GM10847 (cell line): Measurements from ENCODE around the gene SUSD6.

ENCODE experiments used
- POLR2A ChIP-seq: IDR thresholded peaks from 2 replicates; pipeline ENCODE4 v1.6.1; 2011; ENCODE audit not compliant: insufficient read length; ENCODE audit errors: extremely low read depth

The SUSD6 gene

DNA sequence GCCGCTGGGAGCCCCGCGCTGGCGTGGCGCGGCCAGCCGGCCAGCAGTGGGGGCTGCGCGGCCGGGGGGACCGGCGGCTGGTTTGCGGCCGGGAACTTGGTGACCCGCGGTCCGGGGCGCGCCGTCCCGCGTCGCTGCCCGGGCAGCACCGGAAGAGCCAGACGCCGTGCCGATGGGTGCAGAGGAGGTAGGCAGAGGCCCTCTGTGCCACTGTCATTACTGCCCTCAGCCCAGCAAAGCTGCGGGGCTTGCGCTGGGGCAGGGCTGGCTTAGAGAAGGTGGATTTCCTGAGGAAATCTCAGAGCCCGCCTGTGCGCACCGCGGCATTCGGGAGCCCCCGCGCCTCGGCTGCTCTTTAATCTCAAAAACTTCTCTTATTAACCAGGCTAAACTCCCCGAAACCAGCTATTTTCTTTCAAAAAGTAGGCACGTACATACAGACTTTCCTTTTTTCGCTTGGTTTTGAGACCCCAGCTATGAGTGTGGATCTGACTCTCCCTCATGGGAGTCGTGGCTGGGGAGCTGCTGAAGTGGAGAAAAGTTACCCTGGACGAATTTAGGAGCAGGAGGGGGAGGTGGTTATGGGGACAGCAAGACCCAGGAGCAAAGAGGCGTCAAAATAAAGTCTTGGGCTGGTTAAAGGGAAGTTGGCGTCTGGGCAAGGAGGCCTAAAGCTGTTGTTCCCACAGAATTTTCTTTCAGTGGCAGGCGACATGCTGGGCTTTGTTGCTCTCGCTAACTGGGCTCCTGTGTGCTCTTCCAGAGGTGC, 802 bp downstream of the SUSD6 start:
- no peak for TF ChIP-seq POLR2A

DNA sequence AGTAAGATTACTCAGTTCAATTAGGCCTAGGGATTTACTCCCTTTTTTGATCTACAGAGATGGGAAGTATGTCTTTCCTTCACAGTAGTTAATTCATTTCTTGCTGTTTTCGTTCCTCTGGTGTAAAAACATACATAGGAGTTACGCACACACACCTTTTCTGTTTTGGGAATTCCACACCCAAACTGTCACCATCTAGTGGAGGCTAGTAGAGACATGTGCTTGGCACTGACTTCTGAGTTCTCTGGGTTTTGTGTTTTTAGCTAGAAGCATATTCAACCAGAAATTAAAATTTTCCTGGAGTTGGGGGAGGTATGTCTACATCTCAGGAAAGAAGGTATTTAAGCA, 1.4 kb downstream of the SUSD6 start:
- no peak for TF ChIP-seq POLR2A

DNA sequence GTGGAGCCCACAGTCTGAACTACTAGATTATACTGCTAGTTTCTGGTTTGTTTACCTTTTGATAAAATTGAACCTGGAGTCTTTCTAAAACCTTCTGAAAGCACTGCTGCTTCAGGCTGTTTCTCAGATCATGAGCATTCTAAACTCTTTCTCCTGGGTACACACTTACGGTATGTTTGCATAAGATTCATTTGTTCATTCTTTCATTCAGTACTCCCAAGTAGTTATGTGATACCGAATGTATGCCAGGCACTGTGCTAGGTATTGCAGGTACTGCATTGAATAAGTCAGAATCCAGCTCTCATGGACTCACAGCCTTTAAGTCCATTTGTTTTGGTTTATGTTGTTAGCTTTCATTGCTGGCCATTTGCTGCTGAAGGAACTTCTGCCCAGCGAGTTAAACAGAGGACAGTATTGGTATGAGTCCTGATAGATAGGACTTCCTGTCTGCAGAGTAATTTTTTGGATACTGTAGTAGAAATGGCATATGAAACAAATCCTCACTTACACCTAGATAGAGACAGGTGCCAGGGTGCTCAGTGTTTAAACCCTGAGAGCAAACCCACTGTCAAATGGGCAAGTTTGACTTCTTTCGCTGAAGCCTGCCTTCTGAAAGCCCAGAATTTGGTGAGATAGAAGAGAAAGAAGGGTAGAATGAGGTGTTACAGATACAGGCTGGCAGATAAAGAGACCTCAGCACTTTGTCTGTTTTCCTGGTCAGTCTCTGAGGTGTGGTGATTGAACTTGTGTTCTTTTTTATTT, 2.1 kb downstream of the SUSD6 start:
- no peak for TF ChIP-seq POLR2A

DNA sequence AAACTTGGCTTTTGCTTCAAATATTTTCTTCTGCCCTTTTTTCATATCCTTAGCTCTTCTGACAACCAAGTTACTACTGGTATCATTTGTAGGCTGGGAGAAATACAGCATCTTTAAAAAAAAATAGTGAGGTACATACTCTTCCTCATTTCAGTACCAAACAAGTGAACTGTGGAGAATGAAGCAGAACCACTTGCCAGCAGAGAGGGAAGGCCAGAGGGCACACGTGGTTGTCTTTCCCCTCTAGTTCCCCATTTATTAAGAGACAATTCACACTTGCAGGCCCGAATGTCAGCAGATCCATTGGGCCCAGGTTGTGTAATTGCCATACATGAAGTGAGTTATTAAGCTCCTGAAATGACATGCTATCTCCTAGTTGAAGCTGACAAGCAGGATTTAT, 3.2 kb downstream of the SUSD6 start:
- no peak for TF ChIP-seq POLR2A

DNA sequence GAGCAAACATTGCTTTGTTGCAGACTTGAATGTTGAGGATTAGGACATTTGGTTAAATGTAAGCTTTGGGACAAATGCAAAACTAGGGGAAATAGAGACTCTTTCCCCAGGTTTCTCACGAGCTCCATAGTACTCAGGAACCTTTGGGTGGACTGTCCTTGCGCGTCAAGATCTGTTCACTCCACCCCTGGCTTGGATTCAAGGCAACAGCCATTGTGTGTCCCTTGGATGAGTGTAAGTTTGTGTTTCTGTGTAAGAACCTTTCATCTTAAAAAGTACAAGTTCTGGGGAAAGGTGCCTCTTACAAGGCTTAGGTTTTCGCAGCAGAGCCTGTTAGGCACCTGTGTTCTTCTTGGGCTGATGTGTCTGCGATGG, 3.7 kb downstream of the SUSD6 start:
- no peak for TF ChIP-seq POLR2A

DNA sequence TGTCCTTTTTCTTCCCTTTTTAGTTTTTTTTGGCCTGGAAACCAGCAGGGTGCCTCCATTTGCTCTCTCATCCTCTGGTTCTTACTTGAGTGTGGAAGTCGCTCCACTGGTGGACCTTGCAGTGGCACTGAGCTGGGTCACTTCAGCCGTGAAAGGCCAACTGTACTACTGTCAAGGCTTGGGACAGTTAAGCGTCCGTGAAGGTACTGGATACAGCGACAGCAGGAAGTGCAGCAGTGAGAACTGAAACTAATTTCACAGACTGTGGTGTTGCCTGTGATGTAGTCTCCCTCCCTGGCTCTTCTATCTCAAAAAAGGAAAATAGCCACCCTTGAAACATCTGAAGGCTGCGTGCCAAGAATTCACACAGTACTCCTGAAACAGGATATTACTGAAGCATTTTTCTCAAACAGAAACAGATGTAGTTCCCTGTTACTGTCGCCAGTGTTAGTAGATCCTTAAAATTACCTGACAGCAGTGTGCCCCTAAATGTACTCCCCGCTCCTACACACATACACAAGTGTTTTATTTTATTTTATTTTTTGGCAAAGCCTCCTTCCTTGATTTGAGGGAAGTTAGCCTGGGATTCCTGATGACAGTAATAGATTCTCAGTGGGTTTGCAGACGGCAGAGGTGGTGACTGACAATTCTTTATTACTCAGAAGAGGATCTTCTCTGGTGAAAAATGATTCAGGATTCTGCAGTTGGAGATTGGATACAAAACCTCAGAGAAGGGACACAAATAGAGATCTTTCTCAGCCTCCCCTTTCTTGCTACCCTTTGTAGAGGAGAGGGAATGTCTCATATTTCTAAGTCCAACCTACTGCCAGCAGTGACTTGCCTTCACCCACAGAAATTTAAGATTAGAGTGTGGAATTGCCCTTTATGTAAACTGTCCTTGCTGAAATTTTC, 4.4 kb downstream of the SUSD6 start:
- no peak for TF ChIP-seq POLR2A

DNA sequence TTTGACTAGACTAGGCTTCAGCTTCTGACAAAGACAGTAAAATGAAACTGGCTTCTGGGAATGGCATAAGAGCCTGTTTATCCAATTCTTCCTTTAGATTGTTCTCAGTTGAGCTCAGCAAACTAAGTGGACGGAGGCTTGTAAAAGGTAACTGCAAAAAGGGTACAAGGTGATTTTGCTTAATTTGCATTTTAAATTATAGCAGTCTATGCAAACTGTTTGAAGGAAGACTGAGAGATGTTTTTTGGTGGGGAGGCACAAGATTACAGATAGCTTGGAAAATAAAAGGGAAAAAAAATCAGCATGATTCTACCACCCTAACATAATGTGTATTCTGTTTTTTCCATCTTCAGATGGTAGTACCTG, 5.0 kb downstream of the SUSD6 start:
- no peak for TF ChIP-seq POLR2A

DNA sequence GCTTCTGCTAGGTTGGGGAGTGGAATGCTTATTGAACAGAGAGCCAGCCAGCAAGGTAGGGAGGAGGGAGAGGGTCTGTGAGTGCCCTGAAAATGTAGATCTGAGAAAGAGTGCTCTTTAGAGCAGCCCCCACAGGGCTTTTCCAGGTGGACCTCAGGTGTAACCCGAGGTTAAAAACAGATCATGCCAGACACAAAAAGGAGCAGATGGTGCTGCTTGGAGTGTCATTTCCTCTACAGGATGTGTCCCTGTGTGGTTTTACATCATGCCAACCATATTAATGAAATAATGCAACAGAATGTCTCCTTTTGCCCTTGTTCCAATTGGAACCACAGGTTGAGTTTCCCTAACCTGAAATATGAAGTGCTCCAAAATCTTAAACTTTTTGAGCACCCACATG, 6.4 kb downstream of the SUSD6 start:
- no peak for TF ChIP-seq POLR2A

DNA sequence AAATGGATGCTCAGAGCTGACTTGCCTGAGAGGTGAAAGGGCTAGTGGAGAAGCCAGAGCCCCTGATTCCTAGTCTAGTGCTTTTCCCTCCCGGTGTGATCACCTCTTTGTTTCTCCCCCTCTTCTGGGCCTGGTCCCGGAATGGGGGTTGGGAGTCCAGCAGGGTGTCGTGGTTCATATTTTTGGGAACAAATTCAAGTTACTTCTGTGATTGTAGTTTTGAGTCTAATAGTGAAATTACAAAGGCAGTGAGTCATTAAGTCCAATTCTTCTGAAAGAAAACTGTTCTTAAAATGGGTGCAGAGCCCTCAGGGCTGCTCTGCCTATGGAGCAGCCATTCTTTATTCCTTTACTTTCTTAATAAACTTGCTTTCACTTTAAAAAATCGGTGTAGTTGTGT, 7.6 kb downstream of the SUSD6 start:
- no peak for TF ChIP-seq POLR2A

DNA sequence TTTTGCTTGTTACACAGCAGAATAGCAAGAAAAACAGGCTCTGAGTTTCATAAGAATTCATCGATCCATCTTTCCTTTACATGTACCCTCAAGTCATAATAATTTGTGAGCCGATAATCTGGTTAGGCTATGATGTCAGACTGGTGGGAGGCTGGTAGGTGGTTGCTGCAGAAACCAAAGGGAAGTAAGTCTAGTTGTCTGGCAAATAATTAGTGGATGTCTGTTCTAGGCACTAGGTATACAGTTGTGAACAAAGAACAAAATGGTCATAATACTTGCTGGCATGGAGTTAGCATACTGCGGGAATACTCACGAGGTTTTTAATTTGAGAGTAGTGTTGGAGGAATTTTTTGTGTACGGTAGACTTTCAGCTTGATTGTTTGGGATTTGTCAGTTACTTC, 8.8 kb downstream of the SUSD6 start:
- TF ChIP-seq POLR2A, result no peak

DNA sequence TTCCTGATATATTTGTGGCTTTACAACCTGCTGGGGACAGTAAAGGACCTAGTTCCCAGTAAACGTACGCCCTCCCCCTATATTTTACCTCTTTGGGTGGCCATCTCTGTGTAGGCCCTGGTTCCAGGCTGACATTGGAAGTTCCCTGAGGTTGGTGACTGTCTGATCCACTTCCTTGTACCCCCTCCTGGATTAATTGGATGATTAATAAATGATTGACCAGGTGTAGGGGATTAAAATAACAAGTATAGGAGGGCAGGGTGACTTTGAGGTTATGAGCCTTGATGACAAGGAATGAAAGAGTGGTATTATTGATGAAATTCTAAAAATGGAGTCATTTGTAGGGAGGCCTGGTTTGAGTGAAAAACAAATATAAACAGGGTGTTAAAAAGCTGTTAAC, 9.6 kb downstream of the SUSD6 start:
- no peak for TF ChIP-seq POLR2A

DNA sequence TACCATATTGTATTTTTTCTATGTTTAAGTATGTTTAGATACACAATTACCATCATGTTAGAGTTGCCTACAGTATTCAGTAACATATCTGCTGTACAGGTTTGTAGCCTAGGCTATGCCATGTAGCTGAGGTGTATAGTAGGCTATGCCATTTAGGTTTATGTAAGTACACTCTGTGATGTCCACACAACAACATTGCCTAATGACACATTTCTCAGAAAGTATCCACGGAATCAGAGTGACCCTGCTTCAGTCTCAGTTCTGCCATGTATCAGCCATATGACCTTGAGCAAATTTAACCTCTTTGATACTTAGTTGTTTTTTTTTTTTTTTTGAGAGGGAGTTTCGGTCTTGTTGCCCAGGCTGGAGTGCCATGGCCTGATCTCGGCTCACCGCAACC, 12.7 kb downstream of the SUSD6 start:
- no peak for TF ChIP-seq POLR2A

DNA sequence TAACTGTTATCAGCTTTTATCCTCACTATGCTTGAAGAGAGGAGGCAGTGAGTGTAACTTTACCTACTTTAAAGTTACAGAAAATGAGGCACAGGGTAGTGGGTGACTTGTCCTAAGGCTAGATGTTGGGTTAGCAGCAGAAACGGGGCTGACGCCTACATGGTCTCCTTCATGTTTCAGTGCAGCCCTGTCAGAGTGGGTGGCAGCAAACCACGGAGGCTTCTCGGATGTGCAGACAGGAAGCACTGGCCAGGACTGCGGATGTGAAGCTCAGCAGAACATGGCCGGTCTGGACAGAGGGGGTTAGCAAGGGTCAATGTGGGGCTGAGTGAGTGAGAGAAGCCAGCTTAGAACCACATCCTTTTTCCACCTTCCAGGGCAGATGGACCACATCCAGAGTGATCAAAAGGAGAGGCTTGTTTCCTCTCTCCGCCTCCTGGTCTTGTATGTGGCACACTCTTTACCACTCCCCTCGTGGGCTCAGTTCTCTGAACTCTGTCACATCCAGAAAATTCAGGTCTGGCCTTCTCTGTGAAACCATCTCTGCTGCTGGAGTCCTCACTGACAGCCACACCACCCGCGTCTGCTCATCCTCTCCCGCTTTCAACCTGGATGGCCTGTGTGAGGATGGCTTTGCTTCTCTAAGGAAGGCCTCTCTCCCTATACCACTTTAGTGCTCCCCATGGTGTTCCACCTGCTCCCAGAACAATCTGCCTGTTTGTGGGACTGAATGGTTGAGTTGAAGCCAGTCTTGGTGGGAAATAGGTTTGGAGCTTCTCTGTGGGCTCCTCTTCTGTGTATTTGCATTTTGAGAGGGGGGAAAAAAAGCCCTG, 14.1 kb downstream of the SUSD6 start:
- no peak for TF ChIP-seq POLR2A

DNA sequence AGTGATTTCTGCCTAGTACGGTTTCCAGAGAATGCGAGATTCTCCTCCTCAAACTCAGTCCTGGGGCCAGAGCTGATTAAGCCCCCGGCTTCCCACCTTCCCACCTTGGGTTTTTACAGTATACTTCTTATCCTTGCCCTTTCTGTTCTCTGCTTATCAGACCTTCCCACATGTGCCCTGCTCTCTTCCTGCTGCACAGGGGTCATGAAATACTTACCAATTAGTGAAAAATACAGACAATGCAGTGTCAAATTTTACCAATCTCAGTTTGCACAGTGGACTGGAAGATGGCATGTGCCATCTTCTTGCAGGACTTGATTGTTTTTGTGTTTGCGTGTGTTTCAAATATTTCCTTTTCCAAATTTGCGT, 14.7 kb downstream of the SUSD6 start:
- no peak for TF ChIP-seq POLR2A
